ENCODE measurements around the gene CHST6.
"Not testable (repeated sequence)": the region's sequence is repeated elsewhere in the genome, so short reads cannot be mapped to it uniquely, and the experiment has no call there.

- not testable (repeated sequence) for TF ChIP-seq CTCF (IDR thresholded peaks at IDR 0.05; ENCODE audit: insufficient read depth, low read length); POLR2AphosphoS5 (IDR thresholded peaks at IDR 0.05; ENCODE audit: low read depth); GABPA (IDR thresholded peaks at IDR 0.05; ENCODE audit: low read depth); REST (IDR thresholded peaks at IDR 0.05; ENCODE audit: insufficient replicate concordance, low read depth)
Observed at GRCh38 chr16:75498605-75499322, 3.5 kb upstream of the CHST6 start.

All from HL-60 (cell line).